Erythroblast (primary cell): Measurements from ENCODE around the gene ENDOU.

Experiments used
- GATA1 ChIP-seq: IDR thresholded peaks from 2 replicates; pipeline ENCODE4 v1.6.1; 2011; ENCODE audit warnings: low read depth, mild to moderate bottlenecking, control low read depth, low read length, moderate library complexity
- POLR2A ChIP-seq: IDR thresholded peaks from 2 replicates; pipeline ENCODE4 v1.6.1; 2011; ENCODE audit warnings: mild to moderate bottlenecking, low read length

GRCh38 chr12:47743311-47743860 is 18.1 kb upstream of the ENDOU start:
- TF ChIP-seq POLR2A = no peak
- no peak for TF ChIP-seq GATA1
